Measurements from ENCODE around the gene RPL27A. TPM values are rescaled to one million over a fixed set of nuclear protein-coding genes. Genes with fewer than 3 reads are reported as not detected.
A peak's percentile ranks its signal among the peaks of the same experiment; 100 is the strongest.

The RPL27A gene
- total RNA-seq, 1 experiment from 2014 or later, result 1,008 TPM

DNA sequence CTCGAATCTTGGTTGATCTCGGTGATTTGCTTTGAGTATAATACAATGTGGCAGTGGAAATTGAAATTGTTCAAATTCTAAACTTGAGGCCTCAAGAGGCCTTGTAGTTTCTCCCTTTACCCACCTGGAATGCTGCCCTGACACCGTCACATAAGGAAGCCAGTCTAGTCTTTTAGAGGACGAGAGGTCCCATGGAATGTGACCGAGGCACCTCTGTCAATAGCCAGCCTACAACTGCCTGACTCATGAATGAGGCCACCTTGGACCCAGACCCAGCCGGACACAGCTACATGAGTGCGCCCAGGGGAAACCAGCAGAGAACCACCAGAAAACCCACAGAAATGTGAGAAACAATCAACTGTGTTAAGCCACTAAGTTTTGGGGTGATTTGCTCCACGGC, 52.5 kb downstream of the RPL27A start:
- Mint-ChIP-seq H3K4me1 (ENCODE audit: low read depth, unreplicated experiment) (peaks cover 6% of the 10 kb centered on the region), H3K4me3 (ENCODE audit: unreplicated experiment) (no peak overlapping the region), H3K27ac (ENCODE audit: unreplicated experiment) (peak overlapping the region; percentile 24), H3K36me3 (ENCODE audit: insufficient read depth, unreplicated experiment) (peaks cover 6% of the 10 kb centered on the region), H3K27me3 (ENCODE audit: insufficient read depth, unreplicated experiment) (no peaks in the 10 kb centered on the region), H3K9me3 (ENCODE audit: unreplicated experiment) (no peaks in the 10 kb centered on the region)
- no peaks in the 10 kb centered on the region for H3K27me3 ChIP-seq (replicated peaks; ENCODE audit: control insufficient read depth, insufficient read depth, low read length)
- ChIA-PET CTCF (no interaction called here), POLR2A (interaction anchor here (0.5 kb wide), 1 partner anchor 49 kb away, joined by 3 read pairs; no protein-coding TSS in a partner anchor)
- DNase-seq, result no peak
- H3K4me3 ChIP-seq (ENCODE audit: low read depth, low read length), result no peak overlapping the region
- H3K9me3 ChIP-seq, result no peaks in the 10 kb centered on the region
- H3K4me1 ChIP-seq, result peaks cover 31% of the 10 kb centered on the region
- H3K36me3 ChIP-seq (ENCODE audit: control insufficient read depth, insufficient read depth, low read length), result no peaks in the 10 kb centered on the region; the same call in 1 of the 2 replicates
- no TSS peak for BruUV-seq (replicated peaks)
- TF ChIP-seq, protein P1, sequence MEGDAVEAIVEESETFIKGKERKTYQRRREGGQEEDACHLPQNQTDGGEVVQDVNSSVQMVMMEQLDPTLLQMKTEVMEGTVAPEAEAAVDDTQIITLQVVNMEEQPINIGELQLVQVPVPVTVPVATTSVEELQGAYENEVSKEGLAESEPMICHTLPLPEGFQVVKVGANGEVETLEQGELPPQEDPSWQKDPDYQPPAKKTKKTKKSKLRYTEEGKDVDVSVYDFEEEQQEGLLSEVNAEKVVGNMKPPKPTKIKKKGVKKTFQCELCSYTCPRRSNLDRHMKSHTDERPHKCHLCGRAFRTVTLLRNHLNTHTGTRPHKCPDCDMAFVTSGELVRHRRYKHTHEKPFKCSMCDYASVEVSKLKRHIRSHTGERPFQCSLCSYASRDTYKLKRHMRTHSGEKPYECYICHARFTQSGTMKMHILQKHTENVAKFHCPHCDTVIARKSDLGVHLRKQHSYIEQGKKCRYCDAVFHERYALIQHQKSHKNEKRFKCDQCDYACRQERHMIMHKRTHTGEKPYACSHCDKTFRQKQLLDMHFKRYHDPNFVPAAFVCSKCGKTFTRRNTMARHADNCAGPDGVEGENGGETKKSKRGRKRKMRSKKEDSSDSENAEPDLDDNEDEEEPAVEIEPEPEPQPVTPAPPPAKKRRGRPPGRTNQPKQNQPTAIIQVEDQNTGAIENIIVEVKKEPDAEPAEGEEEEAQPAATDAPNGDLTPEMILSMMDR (IDR thresholded peaks at IDR 0.05; ENCODE audit: insufficient read depth in 1 of 2, low read depth in 1 of 2, low read length in 1 of 2, severe bottlenecking in 1 of 2, unreplicated experiment in 1 of 2), result no peak
- intact Hi-C loops (cut with micrococcal nuclease; ENCODE audit: unreplicated experiment), result loop anchor here (2.0 kb wide), 1 partner anchor 22 kb away; no protein-coding TSS in a partner anchor

GRCh38 chr11:8739309-8739793, 56.8 kb downstream of the RPL27A start:
- no peaks in the 10 kb centered on the region for H3K9me3 ChIP-seq
- no peaks in the 10 kb centered on the region for H3K27me3 ChIP-seq (replicated peaks; ENCODE audit: control insufficient read depth, insufficient read depth, low read length)
- Mint-ChIP-seq H3K4me3 (ENCODE audit: unreplicated experiment) (no peak overlapping the region), H3K27ac (ENCODE audit: unreplicated experiment) (no peak overlapping the region), H3K4me1 (ENCODE audit: low read depth, unreplicated experiment) (no peaks in the 10 kb centered on the region), H3K36me3 (ENCODE audit: insufficient read depth, unreplicated experiment) (no peaks in the 10 kb centered on the region), H3K9me3 (ENCODE audit: unreplicated experiment) (no peaks in the 10 kb centered on the region), H3K27me3 (ENCODE audit: insufficient read depth, unreplicated experiment) (no peaks in the 10 kb centered on the region)
- intact Hi-C loops (cut with micrococcal nuclease; ENCODE audit: unreplicated experiment), result no loop called here
- H3K4me1 ChIP-seq, result peaks cover 11% of the 10 kb centered on the region
- no TSS peak for BruUV-seq (replicated peaks)
- TF ChIP-seq, protein P1 (IDR thresholded peaks at IDR 0.05; ENCODE audit: insufficient read depth in 1 of 2, low read depth in 1 of 2, low read length in 1 of 2, severe bottlenecking in 1 of 2, unreplicated experiment in 1 of 2), result no peak
- H3K36me3 ChIP-seq (ENCODE audit: control insufficient read depth, insufficient read depth, low read length), result no peaks in the 10 kb centered on the region
- POLR2A ChIA-PET, result no interaction called here
- CTCF ChIA-PET, result no interaction called here
- DNase-seq, result no peak
- no peak overlapping the region for H3K4me3 ChIP-seq (ENCODE audit: low read depth, low read length)

Other genes starting within 250 kb of the RPL27A start
- 0.51 and 0.98 TPM in 2 replicates for gene STK33, start 88.6 kb upstream of the RPL27A start, total RNA-seq (2022)
- 18.4 and 21.1 TPM in 2 replicates for gene TRIM66, start 127 bp upstream of the RPL27A start, total RNA-seq (2022)
- 28.7 and 32.6 TPM in 2 replicates for gene AKIP1, start 228.4 kb downstream of the RPL27A start, total RNA-seq (2022)

All from Caco-2 (cell line).